Measurements from ENCODE around the gene GNPTG.

DNA sequence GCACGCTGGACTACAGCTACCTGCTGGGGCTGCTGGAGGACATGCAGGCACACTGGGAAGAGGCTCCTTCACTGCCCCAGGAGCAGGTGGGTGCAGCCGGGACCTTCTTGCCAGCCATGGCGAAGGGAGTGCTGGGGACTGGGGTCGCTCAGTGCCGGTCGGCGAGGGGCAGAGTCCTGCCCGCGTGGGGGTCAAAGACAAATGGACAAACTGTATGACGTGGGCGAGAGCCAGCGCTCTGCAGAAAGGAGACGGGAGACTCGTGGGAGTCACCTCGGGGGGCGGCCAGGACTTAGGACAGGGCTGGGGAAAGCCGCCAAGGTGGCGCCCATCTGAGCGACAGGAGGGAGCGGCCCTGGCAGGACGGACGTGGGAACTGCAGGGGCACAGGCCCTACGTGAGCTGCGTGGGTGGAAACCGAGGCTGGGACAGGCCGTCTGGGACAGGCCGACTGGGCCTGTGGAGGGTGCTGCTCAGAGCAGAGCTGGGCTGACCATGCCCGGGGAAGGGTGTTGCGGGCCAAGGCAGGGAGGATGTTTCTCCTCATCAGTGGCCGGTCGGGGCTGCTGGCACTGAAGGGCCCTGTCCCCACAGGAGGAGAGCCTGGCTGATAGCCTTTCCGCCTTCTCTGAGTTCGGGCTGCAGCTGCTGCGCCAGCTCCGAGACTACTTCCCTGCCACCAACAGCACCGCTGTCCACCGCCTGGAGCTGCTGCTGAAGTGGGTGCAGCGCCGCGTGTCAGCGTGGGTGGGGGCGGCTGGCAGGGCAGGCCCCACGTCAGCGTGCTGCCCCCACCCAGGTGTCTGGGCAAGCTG lies 8.1 kb upstream of the GNPTG start:
- TF ChIP-seq ESRRA (IDR thresholded peaks at IDR 0.05; ENCODE audit: borderline replicate concordance, low read depth) (no peak), BRCA1 (IDR thresholded peaks at IDR 0.05) (no peak), BRCA1 (CRISPR knock-in tag; IDR thresholded peaks at IDR 0.05) (no peak), CBX8 (IDR thresholded peaks at IDR 0.05; ENCODE audit: borderline replicate concordance, extremely low read depth, low read depth, low read length, poor library complexity, severe bottlenecking) (no peak)
- TF ChIP-seq, protein P1, sequence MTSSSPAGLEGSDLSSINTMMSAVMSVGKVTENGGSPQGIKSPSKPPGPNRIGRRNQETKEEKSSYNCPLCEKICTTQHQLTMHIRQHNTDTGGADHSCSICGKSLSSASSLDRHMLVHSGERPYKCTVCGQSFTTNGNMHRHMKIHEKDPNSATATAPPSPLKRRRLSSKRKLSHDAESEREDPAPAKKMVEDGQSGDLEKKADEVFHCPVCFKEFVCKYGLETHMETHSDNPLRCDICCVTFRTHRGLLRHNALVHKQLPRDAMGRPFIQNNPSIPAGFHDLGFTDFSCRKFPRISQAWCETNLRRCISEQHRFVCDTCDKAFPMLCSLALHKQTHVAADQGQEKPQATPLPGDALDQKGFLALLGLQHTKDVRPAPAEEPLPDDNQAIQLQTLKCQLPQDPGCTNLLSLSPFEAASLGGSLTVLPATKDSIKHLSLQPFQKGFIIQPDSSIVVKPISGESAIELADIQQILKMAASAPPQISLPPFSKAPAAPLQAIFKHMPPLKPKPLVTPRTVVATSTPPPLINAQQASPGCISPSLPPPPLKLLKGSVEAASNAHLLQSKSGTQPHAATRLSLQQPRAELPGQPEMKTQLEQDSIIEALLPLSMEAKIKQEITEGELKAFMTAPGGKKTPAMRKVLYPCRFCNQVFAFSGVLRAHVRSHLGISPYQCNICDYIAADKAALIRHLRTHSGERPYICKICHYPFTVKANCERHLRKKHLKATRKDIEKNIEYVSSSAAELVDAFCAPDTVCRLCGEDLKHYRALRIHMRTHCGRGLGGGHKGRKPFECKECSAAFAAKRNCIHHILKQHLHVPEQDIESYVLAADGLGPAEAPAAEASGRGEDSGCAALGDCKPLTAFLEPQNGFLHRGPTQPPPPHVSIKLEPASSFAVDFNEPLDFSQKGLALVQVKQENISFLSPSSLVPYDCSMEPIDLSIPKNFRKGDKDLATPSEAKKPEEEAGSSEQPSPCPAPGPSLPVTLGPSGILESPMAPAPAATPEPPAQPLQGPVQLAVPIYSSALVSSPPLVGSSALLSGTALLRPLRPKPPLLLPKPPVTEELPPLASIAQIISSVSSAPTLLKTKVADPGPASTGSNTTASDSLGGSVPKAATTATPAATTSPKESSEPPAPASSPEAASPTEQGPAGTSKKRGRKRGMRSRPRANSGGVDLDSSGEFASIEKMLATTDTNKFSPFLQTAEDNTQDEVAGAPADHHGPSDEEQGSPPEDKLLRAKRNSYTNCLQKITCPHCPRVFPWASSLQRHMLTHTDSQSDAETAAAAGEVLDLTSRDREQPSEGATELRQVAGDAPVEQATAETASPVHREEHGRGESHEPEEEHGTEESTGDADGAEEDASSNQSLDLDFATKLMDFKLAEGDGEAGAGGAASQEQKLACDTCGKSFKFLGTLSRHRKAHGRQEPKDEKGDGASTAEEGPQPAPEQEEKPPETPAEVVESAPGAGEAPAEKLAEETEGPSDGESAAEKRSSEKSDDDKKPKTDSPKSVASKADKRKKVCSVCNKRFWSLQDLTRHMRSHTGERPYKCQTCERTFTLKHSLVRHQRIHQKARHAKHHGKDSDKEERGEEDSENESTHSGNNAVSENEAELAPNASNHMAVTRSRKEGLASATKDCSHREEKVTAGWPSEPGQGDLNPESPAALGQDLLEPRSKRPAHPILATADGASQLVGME (CRISPR knock-in tag; IDR thresholded peaks at IDR 0.05) = no peak
